Skeletal muscle cell (primary cell): ENCODE results near the gene DOCK2.

Source experiments
- DNase-seq: peaks from one replicate; pipeline ENCODE4 v3.0.0-alpha.2; 2010; ENCODE audit warnings: low read depth
- H3K4me3 ChIP-seq: 2 replicates; pipeline ENCODE4 v1.5.1; 2011; ENCODE audit warnings: low read depth, mild to moderate bottlenecking, control low read depth, low read length, moderate library complexity

Gene DOCK2

DNA sequence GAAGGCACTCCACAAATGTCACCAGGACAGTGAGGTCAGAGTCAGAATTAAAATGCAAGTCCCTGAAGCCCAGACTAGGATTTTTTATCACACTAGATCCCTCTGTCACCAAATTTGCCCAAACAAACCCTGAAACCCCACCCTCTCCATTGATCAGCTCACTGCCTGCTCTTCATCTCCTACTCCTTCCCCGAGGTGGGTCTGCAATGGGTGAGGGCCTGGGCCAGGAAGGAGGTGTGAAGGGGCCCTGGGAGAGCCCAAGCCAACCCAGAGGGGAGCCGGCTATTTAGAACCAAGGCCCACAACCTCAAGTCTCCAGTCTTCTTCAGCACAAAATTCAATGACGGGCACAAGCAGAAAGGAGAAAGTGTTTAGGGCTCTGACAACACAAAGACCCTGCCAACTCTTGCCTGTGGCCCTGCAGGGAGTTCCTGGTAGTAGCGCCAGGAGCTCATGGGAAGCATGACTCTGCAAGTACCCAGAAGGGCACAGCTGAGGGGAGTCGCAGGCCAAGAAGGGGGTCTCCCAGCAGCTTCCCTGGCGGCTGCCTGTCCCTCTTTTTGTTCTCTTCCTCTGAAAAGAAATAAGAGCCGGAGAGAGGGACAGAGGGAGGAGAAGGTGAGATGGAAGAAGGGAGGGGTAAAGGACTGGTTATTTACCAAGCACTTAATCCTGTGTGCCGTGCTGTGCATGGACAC, 474.2 kb downstream of the DOCK2 start:
- no peak for DNase-seq
- H3K4me3 ChIP-seq, result no peak overlapping the region

DNA sequence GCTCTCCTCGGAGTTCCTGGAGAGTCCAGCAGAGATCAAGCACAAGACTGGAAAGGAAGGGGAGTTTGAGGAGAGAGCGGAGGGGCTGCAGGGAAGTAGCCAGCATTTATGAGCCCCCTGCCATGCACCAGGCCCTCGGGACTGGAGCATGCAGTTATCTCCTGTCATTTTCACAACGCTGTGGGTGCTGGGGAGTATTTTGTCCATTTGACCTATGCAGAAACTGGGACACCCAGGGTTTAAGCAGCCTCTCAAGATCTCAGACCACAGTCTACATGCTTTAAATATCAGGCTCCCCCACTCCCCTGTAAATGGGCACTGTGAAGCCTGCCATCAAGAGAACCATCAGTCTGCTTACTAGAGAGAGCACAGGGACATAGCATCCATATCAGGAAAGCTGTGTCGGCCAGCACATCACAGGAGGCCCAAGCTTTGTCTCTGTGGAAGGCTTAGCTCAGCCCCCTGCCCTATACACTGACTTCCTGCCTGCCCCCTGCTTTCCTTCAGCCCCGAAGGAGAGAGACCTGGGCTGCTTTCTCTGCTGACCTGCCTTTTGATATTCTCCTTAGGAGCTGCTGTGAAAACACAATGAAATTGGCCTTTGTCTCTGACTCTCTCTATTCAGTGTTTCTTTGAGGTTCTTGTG, 475.9 kb downstream of the DOCK2 start:
- no peak for DNase-seq
- no peak overlapping the region for H3K4me3 ChIP-seq

DNA sequence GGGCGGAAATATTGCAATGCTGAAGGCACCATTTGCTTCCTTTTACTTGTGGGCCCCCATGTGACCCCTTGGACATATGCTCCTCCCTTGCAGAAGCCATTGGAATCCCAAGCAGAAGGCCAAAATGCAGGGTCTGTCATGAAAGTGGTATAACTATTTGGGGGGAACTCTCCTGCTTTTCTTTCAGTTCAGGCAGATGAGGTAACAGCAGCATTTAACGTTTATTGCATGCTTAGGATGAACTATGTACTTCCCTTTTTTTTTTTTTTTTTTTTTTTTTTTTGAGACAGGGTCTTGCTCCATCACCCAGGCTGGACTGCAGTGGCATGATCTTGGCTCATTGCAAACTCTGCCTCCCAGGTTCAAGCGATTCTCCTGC, 476.4 kb downstream of the DOCK2 start:
- H3K4me3 ChIP-seq, result no peak overlapping the region
- no peak for DNase-seq

DNA sequence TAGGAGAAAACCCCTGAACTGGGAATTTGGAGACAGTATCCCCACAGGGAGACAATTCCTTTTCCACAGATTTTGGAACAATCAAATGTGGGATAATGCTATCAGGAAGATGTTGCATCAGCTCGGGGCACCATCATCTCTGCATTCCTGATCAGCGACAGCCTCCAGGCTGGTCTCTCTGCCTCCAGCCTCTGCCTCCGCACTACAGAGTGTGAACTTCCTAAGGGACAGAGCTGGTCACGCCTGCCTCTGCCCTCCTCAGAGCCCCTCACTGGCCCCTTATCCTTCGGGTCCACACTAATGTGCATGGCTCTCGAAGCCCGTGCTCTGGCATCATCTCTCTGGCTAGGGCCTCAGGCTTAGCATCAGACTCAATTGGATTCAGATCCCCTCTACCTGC, 477.2 kb downstream of the DOCK2 start:
- no peak for DNase-seq
- H3K4me3 ChIP-seq, result no peak overlapping the region

DNA sequence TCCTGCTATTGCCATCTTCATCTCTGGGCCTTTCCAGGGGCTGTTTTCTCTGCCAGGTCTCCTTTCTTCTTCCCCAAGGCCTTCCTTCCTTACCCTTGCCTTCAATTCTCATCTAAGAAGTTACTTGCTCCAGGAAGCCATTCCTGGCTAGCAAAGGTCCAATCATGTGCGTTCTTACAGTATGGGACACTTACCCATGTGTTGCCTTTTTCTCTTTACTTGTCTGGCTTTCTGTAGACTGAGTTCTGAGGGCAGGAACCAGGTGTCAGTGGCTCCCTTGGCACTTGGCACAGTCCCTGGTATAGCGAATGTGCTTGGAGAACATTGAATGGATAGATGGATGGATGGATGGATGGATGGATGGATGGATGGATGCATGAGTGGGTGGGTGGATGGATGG, 478.9 kb downstream of the DOCK2 start:
- no peak for DNase-seq
- no peak overlapping the region for H3K4me3 ChIP-seq

DNA sequence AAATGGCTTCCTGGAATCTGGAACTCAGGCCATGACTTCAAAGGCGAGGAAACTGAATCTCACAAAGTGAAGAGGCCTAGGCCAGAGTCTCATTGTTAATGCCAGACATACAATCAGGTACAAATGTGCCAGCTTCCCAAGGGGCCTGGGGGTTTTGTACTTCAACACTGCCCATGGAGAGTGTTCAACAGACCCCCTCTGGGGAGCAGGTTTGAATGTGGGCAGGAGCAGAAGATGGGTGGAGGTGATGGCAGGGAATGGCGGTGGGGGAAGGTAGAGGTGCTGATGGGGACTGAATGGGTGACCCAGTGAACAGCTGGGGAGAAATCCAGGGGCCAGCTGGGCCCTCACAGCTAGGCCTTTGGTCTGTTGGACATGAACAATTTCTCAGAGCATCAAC, 480.7 kb downstream of the DOCK2 start:
- H3K4me3 ChIP-seq, result no peak overlapping the region
- DNase-seq, result no peak

DNA sequence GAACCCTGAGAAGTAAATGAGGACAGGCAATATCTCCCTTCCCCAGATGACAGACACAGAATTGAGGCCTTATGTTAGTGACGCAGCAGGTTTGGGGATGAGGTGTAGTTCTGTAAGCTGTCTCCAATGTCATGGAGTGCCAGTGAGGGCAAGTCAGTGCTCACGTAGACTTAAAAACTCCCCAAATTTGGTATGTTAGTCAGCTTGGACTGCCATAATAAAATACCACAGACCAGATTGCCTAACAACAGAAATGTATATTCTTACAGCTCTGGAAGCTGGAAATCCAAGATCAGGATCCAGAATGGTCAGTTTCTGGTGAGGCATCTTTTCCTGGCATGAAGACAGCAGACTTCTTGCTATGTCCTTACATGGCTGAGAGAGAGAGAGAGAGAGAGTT, 483.5 kb downstream of the DOCK2 start:
- H3K4me3 ChIP-seq, result no peak overlapping the region
- DNase-seq, result peak; percentile 63

DNA sequence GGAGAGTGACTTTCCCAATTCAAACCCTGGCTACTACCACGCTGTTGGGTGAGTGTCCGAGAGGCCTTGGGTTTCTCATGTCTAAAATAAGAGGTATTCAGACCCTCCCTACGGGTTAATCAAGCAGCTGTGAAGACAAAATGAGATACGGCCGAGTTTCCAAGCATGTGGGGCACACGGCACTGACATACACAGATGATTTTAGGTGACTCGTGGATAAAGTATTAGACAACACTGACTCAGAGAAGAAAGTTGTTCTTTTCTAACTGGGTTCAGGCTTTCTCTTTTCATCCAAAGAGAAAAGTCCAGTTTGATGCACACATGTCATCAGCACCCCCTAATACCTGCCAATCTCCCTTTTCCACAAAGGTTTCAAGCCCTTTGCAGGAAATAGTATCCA, 484.2 kb downstream of the DOCK2 start:
- no peak overlapping the region for H3K4me3 ChIP-seq
- DNase-seq, result peak; percentile 37

DNA sequence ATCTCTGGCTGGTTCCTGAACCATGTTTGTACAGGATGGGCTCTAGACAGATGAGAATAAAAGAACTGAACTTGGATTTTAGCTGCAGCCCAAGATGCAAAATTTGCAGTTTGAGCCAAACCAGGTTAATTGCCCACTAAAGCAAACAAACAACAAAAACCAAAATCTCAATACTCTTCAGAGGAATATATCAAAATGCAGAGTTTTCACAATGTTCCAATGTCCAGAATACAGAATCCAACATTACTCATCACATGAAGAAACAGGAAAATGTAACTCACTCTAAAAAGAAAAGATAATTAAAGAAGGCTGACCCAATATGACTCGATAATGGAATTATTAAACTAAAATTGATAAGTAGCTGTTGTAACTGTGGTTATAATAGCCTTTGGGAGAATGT, 489.0 kb downstream of the DOCK2 start:
- no peak for DNase-seq

GRCh38 chr5:170126626-170127025, 489.6 kb downstream of the DOCK2 start:
- no peak for DNase-seq
- H3K4me3 ChIP-seq, result no peak overlapping the region

More for the DNA sequence above, 489.0 kb downstream of the DOCK2 start:
- H3K4me3 ChIP-seq, result no peak overlapping the region

DNA sequence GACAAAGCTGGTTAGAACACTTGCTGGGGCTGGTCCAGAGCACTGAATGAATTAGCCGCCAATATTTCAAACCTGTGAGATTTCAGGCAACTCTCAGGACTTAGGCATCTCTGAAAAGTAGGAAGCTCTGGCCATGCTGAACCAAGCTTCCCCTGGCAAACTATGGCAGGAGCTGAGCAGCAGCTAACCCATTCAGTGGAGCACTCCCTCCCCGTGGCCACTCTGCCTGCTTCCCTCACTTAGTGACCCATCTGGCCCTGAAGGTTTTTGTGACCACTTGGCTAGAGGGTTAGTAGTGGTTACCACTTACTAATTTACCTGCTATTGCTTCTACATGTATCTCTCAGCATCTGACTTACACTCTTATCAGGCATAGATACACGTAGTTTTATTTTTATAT, 494.2 kb downstream of the DOCK2 start:
- no peak for DNase-seq
- no peak overlapping the region for H3K4me3 ChIP-seq

- peak; percentile 51 for DNase-seq
- H3K4me3 ChIP-seq, result no peak overlapping the region
Measured at GRCh38 chr5:170132269-170132975, 495.3 kb downstream of the DOCK2 start.
